B cell (primary cell): Measurements from ENCODE around the gene FAM219A.

Source experiments
- CTCF ChIP-seq: fragments of 200-600 bp; IDR thresholded peaks from one replicate; pipeline ENCODE4 v1.8.0; 2022; ENCODE audit warnings: antibody characterized with exemption, mild to moderate bottlenecking
- EZH2 ChIP-seq: IDR thresholded peaks from 2 replicates; pipeline ENCODE4 v1.6.1; 2012; ENCODE audit warnings: borderline replicate concordance, low read depth, mild to moderate bottlenecking, moderate library complexity, low read length; ENCODE audit not compliant: insufficient read depth, poor library complexity, severe bottlenecking

- no peak for TF ChIP-seq CTCF
- no peak for TF ChIP-seq EZH2
Observed at GRCh38 chr9:34464571-34464970, 6.2 kb upstream of the FAM219A start.
